Mammary epithelial cell (primary cell): ENCODE data around the gene TOLLIP.

Source experiments
- CTCF ChIP-seq, 2 donors: IDR thresholded peaks in 1 of 2; conservative IDR thresholded peaks in 1 of 2; 2 replicates each; pipeline ENCODE4 v1.5.1; 2011 to 2012; ENCODE audit warnings: inconsistent platforms in 2 of 2, low read length in 2 of 2, mild to moderate bottlenecking in 2 of 2, control low read depth in 1 of 2, low read depth in 1 of 2; ENCODE audit not compliant: insufficient read depth in 1 of 2; ENCODE audit errors: extremely low read depth in 1 of 2
- EZH2 ChIP-seq: IDR thresholded peaks from 2 replicates; pipeline ENCODE4 v1.6.1; 2012; ENCODE audit warnings: low read length, inconsistent platforms, borderline replicate concordance

GRCh38 chr11:1271002-1271401, 38.4 kb downstream of the TOLLIP start:
- TF ChIP-seq CTCF (conservative IDR thresholded peaks at IDR 0.05 in 1 of 2, IDR thresholded peaks at IDR 0.05 in 1 of 2; ENCODE audit: extremely low read depth in 1 of 2, insufficient read depth in 1 of 2, low read depth in 1 of 2, low read length in 2 of 2) = no peak
- TF ChIP-seq EZH2 = no peak
